Measurements from ENCODE around the gene LEMD2.

LEMD2 gene

DNA sequence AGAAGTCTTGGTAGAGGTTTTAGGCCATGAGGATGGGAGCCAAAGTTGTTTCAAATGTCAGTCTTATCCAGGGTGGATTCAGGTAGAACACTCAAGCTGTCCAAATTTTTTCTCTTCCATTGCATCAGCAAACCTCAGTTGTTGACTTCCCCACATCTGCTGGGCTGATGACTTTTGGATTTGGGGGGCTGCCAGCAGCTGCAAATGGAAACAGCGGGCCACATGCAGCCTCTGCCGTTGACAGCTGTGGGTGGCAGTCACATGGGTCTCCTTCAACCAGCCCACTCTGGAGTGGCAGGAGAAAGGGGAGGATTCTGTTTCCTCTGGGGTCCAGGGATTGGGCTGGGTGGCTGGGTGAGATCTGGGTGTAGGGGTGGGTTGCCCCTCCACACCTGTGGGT, 20.7 kb upstream of the LEMD2 start:
- no peak overlapping the region for H3K27ac ChIP-seq (ENCODE audit: extremely low read depth, low read depth, low read length)
- H3K4me3 ChIP-seq (ENCODE audit: low read depth, low read length): no peak overlapping the region
- TF ChIP-seq ZNF530 (tag by site-specific recombination; IDR thresholded peaks at IDR 0.05; ENCODE audit: low read depth) (no peak), ZNF510 (tag by site-specific recombination; IDR thresholded peaks at IDR 0.05; ENCODE audit: insufficient replicate concordance) (no peak), ZNF19 (tag by site-specific recombination; IDR thresholded peaks at IDR 0.05; ENCODE audit: low read depth) (no peak), ZNF391 (tag by site-specific recombination; IDR thresholded peaks at IDR 0.05; ENCODE audit: borderline replicate concordance, low read depth) (no peak), ZBTB17 (tag by site-specific recombination; IDR thresholded peaks at IDR 0.05) (no peak), ZFHX2 (tag by site-specific recombination; conservative IDR thresholded peaks at IDR 0.05) (peak; percentile 73), ZBTB49 (tag by site-specific recombination; IDR thresholded peaks at IDR 0.05; ENCODE audit: low read depth) (no peak)
- POLR2A ChIA-PET: interaction anchor here (0.6 kb wide), 1 partner anchor 190 kb away, joined by 3 read pairs; no protein-coding TSS in a partner anchor
- H3K36me3 ChIP-seq (ENCODE audit: control insufficient read depth in 2 of 2, insufficient read depth in 1 of 2, low read length in 2 of 2): no peaks in the 10 kb centered on the region
- CTCF ChIA-PET: no interaction called here
- no peaks in the 10 kb centered on the region for H3K4me1 ChIP-seq (ENCODE audit: control insufficient read depth, insufficient read depth, low read length)
- H3K9me3 ChIP-seq (ENCODE audit: control insufficient read depth, insufficient read depth, low read depth, low read length): no peaks in the 10 kb centered on the region

DNA sequence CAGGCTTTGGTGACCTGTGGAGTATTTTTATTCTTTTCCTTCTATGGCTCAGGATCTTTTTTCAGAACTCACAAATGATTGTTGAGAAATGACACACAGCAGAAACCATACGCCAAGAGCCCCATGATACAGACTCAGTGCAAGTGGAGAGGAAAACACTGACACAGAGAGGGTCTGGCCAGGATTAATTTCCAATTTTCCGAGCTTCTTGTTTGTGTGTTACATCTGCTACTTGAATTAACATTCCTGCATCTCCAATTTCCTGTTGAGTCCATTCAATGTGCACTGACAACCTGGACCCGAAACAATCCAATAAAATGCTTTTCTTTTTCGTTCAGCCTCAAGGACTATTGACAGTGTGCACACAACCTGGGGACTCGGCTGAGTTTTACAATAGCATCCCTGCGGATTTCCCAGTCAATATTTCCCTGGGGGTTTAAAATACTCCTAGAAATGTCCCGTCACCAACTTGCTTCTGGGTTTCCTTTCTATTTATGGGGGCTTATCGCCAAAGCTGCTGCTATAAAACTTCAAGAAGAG, 19.8 kb upstream of the LEMD2 start:
- Histone ChIP-seq H3K4me3 (ENCODE audit: low read depth, low read length) (no peak overlapping the region), H3K27ac (ENCODE audit: extremely low read depth, low read depth, low read length) (no peak overlapping the region), H3K9me3 (ENCODE audit: control insufficient read depth, insufficient read depth, low read depth, low read length) (no peaks in the 10 kb centered on the region), H3K4me1 (ENCODE audit: control insufficient read depth, insufficient read depth, low read length) (no peaks in the 10 kb centered on the region), H3K36me3 (ENCODE audit: control insufficient read depth in 2 of 2, insufficient read depth in 1 of 2, low read length in 2 of 2) (no peaks in the 10 kb centered on the region)
- no peak for TF ChIP-seq HOXA7 (CRISPR knock-in tag; IDR thresholded peaks at IDR 0.05; ENCODE audit: borderline replicate concordance)
- ChIA-PET CTCF (interaction anchor here (1.0 to 1.9 kb wide), 3 partner anchors 15 to 195 kb away, joined by 3 to 6 read pairs (median 6); no protein-coding TSS in a partner anchor), POLR2A (no interaction called here)

- no peaks in the 10 kb centered on the region for H3K4me1 ChIP-seq (ENCODE audit: control insufficient read depth, insufficient read depth, low read length)
- no peaks in the 10 kb centered on the region for H3K9me3 ChIP-seq (ENCODE audit: control insufficient read depth, insufficient read depth, low read depth, low read length)
- no peak overlapping the region for H3K27ac ChIP-seq (ENCODE audit: extremely low read depth, low read depth, low read length)
- ChIA-PET POLR2A (no interaction called here), CTCF (interaction anchor here (0.6 to 1.9 kb wide), 2 partner anchors 13 to 37 kb away, joined by 3 to 6 read pairs; no protein-coding TSS in a partner anchor)
- H3K4me3 ChIP-seq (ENCODE audit: low read depth, low read length): no peak overlapping the region
- TF ChIP-seq ZFP69B (tag by site-specific recombination; IDR thresholded peaks at IDR 0.05): no peak
- TF ChIP-seq ZNF843 (tag by site-specific recombination; IDR thresholded peaks at IDR 0.05): no peak
- no peak for TF ChIP-seq ZBTB48 (tag by site-specific recombination; IDR thresholded peaks at IDR 0.05)
- TF ChIP-seq ZNF580 (tag by site-specific recombination; IDR thresholded peaks at IDR 0.05): no peak
- TF ChIP-seq ZNF221 (tag by site-specific recombination; IDR thresholded peaks at IDR 0.05; ENCODE audit: borderline replicate concordance): no peak
- no peak for TF ChIP-seq ZNF660 (tag by site-specific recombination; IDR thresholded peaks at IDR 0.05)
- no peak for TF ChIP-seq ZNF394 (tag by site-specific recombination; IDR thresholded peaks at IDR 0.05; ENCODE audit: borderline replicate concordance)
- no peak for TF ChIP-seq ZNF621 (tag by site-specific recombination; IDR thresholded peaks at IDR 0.05)
- TF ChIP-seq, protein P1, sequence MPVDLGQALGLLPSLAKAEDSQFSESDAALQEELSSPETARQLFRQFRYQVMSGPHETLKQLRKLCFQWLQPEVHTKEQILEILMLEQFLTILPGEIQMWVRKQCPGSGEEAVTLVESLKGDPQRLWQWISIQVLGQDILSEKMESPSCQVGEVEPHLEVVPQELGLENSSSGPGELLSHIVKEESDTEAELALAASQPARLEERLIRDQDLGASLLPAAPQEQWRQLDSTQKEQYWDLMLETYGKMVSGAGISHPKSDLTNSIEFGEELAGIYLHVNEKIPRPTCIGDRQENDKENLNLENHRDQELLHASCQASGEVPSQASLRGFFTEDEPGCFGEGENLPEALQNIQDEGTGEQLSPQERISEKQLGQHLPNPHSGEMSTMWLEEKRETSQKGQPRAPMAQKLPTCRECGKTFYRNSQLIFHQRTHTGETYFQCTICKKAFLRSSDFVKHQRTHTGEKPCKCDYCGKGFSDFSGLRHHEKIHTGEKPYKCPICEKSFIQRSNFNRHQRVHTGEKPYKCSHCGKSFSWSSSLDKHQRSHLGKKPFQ (tag by site-specific recombination; IDR thresholded peaks at IDR 0.05): no peak
- TF ChIP-seq ZNF558 (tag by site-specific recombination; IDR thresholded peaks at IDR 0.05): no peak
- TF ChIP-seq, protein P2, sequence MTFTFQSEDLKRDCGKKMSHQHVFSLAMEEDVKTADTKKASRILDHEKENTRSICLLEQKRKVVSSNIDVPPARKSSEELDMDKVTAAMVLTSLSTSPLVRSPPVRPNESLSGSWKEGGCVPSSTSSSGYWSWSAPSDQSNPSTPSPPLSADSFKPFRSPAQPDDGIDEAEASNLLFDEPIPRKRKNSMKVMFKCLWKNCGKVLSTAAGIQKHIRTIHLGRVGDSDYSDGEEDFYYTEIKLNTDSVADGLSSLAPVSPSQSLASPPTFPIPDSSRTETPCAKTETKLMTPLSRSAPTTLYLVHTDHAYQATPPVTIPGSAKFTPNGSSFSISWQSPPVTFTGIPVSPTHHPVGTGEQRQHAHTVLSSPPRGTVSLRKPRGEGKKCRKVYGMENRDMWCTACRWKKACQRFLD (tag by site-specific recombination; IDR thresholded peaks at IDR 0.05): no peak
- TF ChIP-seq, protein P3, sequence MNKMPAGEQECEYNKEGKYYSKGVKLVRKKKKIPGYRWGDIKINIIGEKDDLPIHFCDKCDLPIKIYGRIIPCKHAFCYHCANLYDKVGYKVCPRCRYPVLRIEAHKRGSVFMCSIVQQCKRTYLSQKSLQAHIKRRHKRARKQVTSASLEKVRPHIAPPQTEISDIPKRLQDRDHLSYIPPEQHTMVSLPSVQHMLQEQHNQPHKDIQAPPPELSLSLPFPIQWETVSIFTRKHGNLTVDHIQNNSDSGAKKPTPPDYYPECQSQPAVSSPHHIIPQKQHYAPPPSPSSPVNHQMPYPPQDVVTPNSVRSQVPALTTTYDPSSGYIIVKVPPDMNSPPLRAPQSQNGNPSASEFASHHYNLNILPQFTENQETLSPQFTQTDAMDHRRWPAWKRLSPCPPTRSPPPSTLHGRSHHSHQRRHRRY (tag by site-specific recombination; IDR thresholded peaks at IDR 0.05): no peak
- TF ChIP-seq ZNF76 (tag by site-specific recombination; IDR thresholded peaks at IDR 0.05; ENCODE audit: borderline replicate concordance, low read depth): no peak
- no peaks in the 10 kb centered on the region for H3K36me3 ChIP-seq (ENCODE audit: control insufficient read depth in 2 of 2, insufficient read depth in 1 of 2, low read length in 2 of 2)
Observed at GRCh38 chr6:33807606-33808005, 18.7 kb upstream of the LEMD2 start.

Measured in HEK293 (cell line).